H1 (cell line): ENCODE measurements around the gene BRSK2. TPM values are rescaled to one million over a fixed set of nuclear protein-coding genes. Genes with fewer than 3 reads are reported as not detected.

Experiments used
- CTCF ChIA-PET: fragments of 300-600 bp; sonication (Branson Sonifier 250); formaldehyde crosslinking; loops from one replicate; lab custom pipeline; 2021; ENCODE audit not compliant: partially characterized antibody; lab: Charles Lee
- POLR2A ChIA-PET: fragments of 300-600 bp; sonication (Branson Sonifier 250); formaldehyde crosslinking; loops from one replicate; lab custom pipeline; 2021; ENCODE audit warnings: inconsistent platforms; ENCODE audit not compliant: partially characterized antibody; lab: Charles Lee
- DNase-seq, 2 experiments: peaks; one replicate each; pipeline versions ENCODE4 v3.0.0 to v3.0.0-alpha.2; 2010 to 2022; ENCODE audit warnings: low spot score in 2 of 2, low read depth in 1 of 2, mixed read lengths in 1 of 2
- FAIRE-seq: peaks from 2 replicates; lab custom pipeline; 2011; peaks lifted over from hg19 to GRCh38; lab: Jason Lieb, UNC
- H2AFZ ChIP-seq: 2 replicates; pipeline ENCODE4 v1.8.1; 2012; ENCODE audit warnings: low read length, inconsistent platforms
- H2AK5ac ChIP-seq: 2 replicates; pipeline ENCODE4 v1.6.1; 2013; ENCODE audit warnings: low read depth, low read length
- H2BK120ac ChIP-seq: replicated peaks from 2 replicates; pipeline ENCODE3; 2013; ENCODE audit warnings: low read depth, low read length, inconsistent platforms
- H2BK12ac ChIP-seq: 2 replicates; pipeline ENCODE4 v1.6.1; 2013; ENCODE audit warnings: low read depth, low read length
- H2BK15ac ChIP-seq: 2 replicates; pipeline ENCODE4 v1.6.1; 2013; ENCODE audit warnings: low read length
- H2BK20ac ChIP-seq: 2 replicates; pipeline ENCODE4 v1.6.1; 2013; ENCODE audit warnings: low read length
- H2BK5ac ChIP-seq: 2 replicates; pipeline ENCODE4 v1.6.1; 2013; ENCODE audit warnings: low read depth, low read length
- H3K14ac ChIP-seq: 2 replicates; pipeline ENCODE4 v1.6.1; 2013; ENCODE audit warnings: inconsistent platforms; ENCODE audit not compliant: insufficient read length
- H3K18ac ChIP-seq: 2 replicates; pipeline ENCODE4 v1.6.1; 2013; ENCODE audit warnings: low read length; ENCODE audit errors: extremely low read depth
- H3K23ac ChIP-seq: 2 replicates; pipeline ENCODE4 v1.6.1; 2013; ENCODE audit warnings: inconsistent platforms; ENCODE audit not compliant: insufficient read length
- H3K23me2 ChIP-seq: 2 replicates; pipeline ENCODE4 v1.6.1; 2013; ENCODE audit warnings: low read depth, low read length
- H3K27ac ChIP-seq: 2 replicates; pipeline ENCODE4 v1.6.1; 2011; ENCODE audit warnings: low read depth, low read length, inconsistent platforms
- H3K27me3 ChIP-seq, 4 experiments: replicated peaks in 1 of 4; 1 replicate in 1 of 4; 2 replicates in 3 of 4; pipeline versions ENCODE4 v1.6.1 to v1.8.1; 2011 to 2013; ENCODE audit warnings: low read length in 3 of 4, mild to moderate bottlenecking in 3 of 4, inconsistent platforms in 2 of 4, mixed read lengths in 2 of 4, moderate library complexity in 1 of 4; ENCODE audit not compliant: control insufficient read depth in 3 of 4, insufficient read depth in 3 of 4; ENCODE audit errors: extremely low read depth in 1 of 4
- H3K36me3 ChIP-seq, 4 experiments: 2 replicates each; pipeline versions ENCODE4 v1.6.1 to v1.8.1; 2011 to 2013; ENCODE audit warnings: mild to moderate bottlenecking in 4 of 4, low read length in 3 of 4, moderate library complexity in 2 of 4, control low read depth in 1 of 4, inconsistent platforms in 1 of 4; ENCODE audit not compliant: insufficient read depth in 4 of 4, control insufficient read depth in 2 of 4
- H3K4ac ChIP-seq: replicated peaks from 2 replicates; pipeline ENCODE3; 2013; ENCODE audit warnings: low read length, low read depth, mixed read lengths, inconsistent platforms; ENCODE audit not compliant: insufficient read length
- H3K4me1 ChIP-seq, 4 experiments: replicated peaks in 1 of 4; 1 replicate in 1 of 4; 2 replicates in 3 of 4; pipeline versions ENCODE4 v1.6.1 to v1.8.1; 2011 to 2013; ENCODE audit warnings: low read length in 3 of 4, inconsistent platforms in 2 of 4, mixed read lengths in 1 of 4; ENCODE audit not compliant: insufficient read depth in 4 of 4, control insufficient read depth in 3 of 4
- H3K4me2 ChIP-seq, 2 experiments: 2 replicates each; pipeline versions ENCODE4 v1.6.1 to v1.8.1; 2011 to 2013; ENCODE audit warnings: low read depth in 2 of 2, low read length in 2 of 2, control low read depth in 1 of 2, inconsistent platforms in 1 of 2, mild to moderate bottlenecking in 1 of 2; ENCODE audit not compliant: insufficient read depth in 1 of 2
- H3K4me3 ChIP-seq, 4 experiments: fragments of 200-600, 300-600 bp in 1 of 4; sonication (generic), shearing (Covaris generic), sonication (Bioruptor Twin) in 1 of 4; 2 replicates each; pipeline versions ENCODE4 v1.5.1 to v1.8.1; 2011 to 2016; ENCODE audit warnings: low read length in 4 of 4, low read depth in 3 of 4, control low read depth in 2 of 4, inconsistent platforms in 2 of 4, mild to moderate bottlenecking in 2 of 4, mixed read lengths in 1 of 4, moderate library complexity in 1 of 4; ENCODE audit not compliant: insufficient read depth in 2 of 4; ENCODE audit errors: extremely low read depth in 1 of 4
- H3K56ac ChIP-seq: replicated peaks from 2 replicates; pipeline ENCODE3; 2013; ENCODE audit warnings: low read depth, mild to moderate bottlenecking, mixed read lengths, low read length, inconsistent platforms; ENCODE audit not compliant: insufficient read length
- H3K79me1 ChIP-seq: 2 replicates; pipeline ENCODE4 v1.6.1; 2013; ENCODE audit warnings: low read depth, low read length, control low read depth
- H3K79me2 ChIP-seq, 2 experiments: 2 replicates each; pipeline versions ENCODE4 v1.6.1 to v1.8.1; 2012 to 2013; ENCODE audit warnings: low read length in 2 of 2, mild to moderate bottlenecking in 2 of 2, inconsistent platforms in 1 of 2; ENCODE audit not compliant: insufficient read depth in 2 of 2, control insufficient read depth in 1 of 2
- H3K9ac ChIP-seq, 4 experiments: replicated peaks in 1 of 4; 1 replicate in 1 of 4; 2 replicates in 3 of 4; pipeline versions ENCODE4 v1.6.1 to v1.8.1; 2011 to 2013; ENCODE audit warnings: low read depth in 3 of 4, low read length in 3 of 4, control low read depth in 2 of 4, mild to moderate bottlenecking in 2 of 4, moderate library complexity in 2 of 4, inconsistent platforms in 1 of 4; ENCODE audit errors: extremely low read depth in 1 of 4
- H3K9me3 ChIP-seq, 2 experiments: 2 replicates each; pipeline versions ENCODE4 v1.6.1 to v1.8.1; 2012 to 2013; ENCODE audit warnings: mild to moderate bottlenecking in 2 of 2, moderate library complexity in 2 of 2, control low read depth in 1 of 2, inconsistent platforms in 1 of 2, low read depth in 1 of 2, low read length in 1 of 2, mixed read lengths in 1 of 2; ENCODE audit not compliant: insufficient read depth in 2 of 2
- H4K20me1 ChIP-seq, 2 experiments: replicated peaks in 1 of 2; 2 replicates each; pipeline versions ENCODE3 to v1.8.1; 2011 to 2013; ENCODE audit warnings: inconsistent platforms in 2 of 2, low read length in 2 of 2, mild to moderate bottlenecking in 1 of 2; ENCODE audit not compliant: insufficient read depth in 2 of 2, control insufficient read depth in 1 of 2
- H4K5ac ChIP-seq: 2 replicates; pipeline ENCODE4 v1.6.1; 2013; ENCODE audit warnings: low read length, low read depth, mixed read lengths, inconsistent platforms; ENCODE audit not compliant: insufficient read length
- H4K8ac ChIP-seq: 2 replicates; pipeline ENCODE4 v1.8.0; 2013; ENCODE audit warnings: mild to moderate bottlenecking, moderate library complexity, low read length, inconsistent platforms; ENCODE audit not compliant: insufficient read depth; ENCODE audit errors: extremely low read depth
- H4K91ac ChIP-seq: replicated peaks from 2 replicates; pipeline ENCODE3; 2013; ENCODE audit warnings: low read length, mixed read lengths, inconsistent platforms; ENCODE audit not compliant: insufficient read length
- ASH2L ChIP-seq: fragments of 200-600, 300-600 bp; sonication (generic); IDR thresholded peaks from one replicate; pipeline ENCODE4 v1.7.1; 2017; ENCODE audit warnings: low read length
- BACH1 ChIP-seq: IDR thresholded peaks from 2 replicates; pipeline ENCODE4 v1.6.1; 2012; ENCODE audit warnings: low read length, improper control_type of control experiment
- BRCA1 ChIP-seq: IDR thresholded peaks from 2 replicates; pipeline ENCODE4 v1.6.1; 2012; ENCODE audit warnings: low read depth, low read length, improper control_type of control experiment
- CBX8 ChIP-seq: fragments of 300-800, 300-1000 bp; sonication (generic); IDR thresholded peaks from 2 replicates; pipeline ENCODE4 v1.7.1; 2016; ENCODE audit warnings: low read depth, low read length, borderline replicate concordance
- GTF2F1 ChIP-seq: IDR thresholded peaks from 2 replicates; pipeline ENCODE4 v1.6.1; 2012; ENCODE audit warnings: low read depth, low read length, improper control_type of control experiment, borderline replicate concordance
- JUND ChIP-seq: IDR thresholded peaks from 2 replicates; pipeline ENCODE4 v1.6.1; 2011; ENCODE audit warnings: mild to moderate bottlenecking, improper control_type of control experiment, low read length
- SIX5 ChIP-seq: IDR thresholded peaks from 2 replicates; pipeline ENCODE4 v1.6.1; 2011; ENCODE audit warnings: mild to moderate bottlenecking, low read depth, low read length
- SP4 ChIP-seq: IDR thresholded peaks from 2 replicates; pipeline ENCODE4 v1.6.1; 2012; ENCODE audit warnings: low read length, inconsistent platforms
- SRF ChIP-seq: IDR thresholded peaks from 2 replicates; pipeline ENCODE4 v1.6.1; 2011; ENCODE audit warnings: mild to moderate bottlenecking, low read depth, low read length, moderate library complexity
- TBP ChIP-seq: IDR thresholded peaks from 2 replicates; pipeline ENCODE4 v1.6.1; 2011; ENCODE audit warnings: low read depth, low read length, improper control_type of control experiment
- WGBS, 2 experiments: shearing (Covaris generic) in 1 of 2; methylation state at CpG; one replicate each; pipeline versions ENCODE4 v1.1.6 to v1.1.7; 2013 to 2015; ENCODE audit warnings: low lambda C conversion rate in 2 of 2, mixed read lengths in 2 of 2, inconsistent platforms in 1 of 2, low coverage in 1 of 2, missing lambda C conversion rate in 1 of 2; ENCODE audit not compliant: insufficient replicate concordance in 2 of 2, insufficient coverage in 1 of 2, insufficient read length in 1 of 2; ENCODE audit errors: extremely low coverage in 1 of 2, missing lambda C conversion rate in 1 of 2; 5-methylcytosine and 5-hydroxymethylcytosine counted together
- polyA plus RNA-seq, 7 experiments: library from polyadenylated mRNA; depleted of rRNA in 3 of 7; stranded (reverse) in 5 of 7; unstranded in 2 of 7; fragments of >200 nt in 5 of 7; fragments of 200-250 nt in 2 of 7; gene quantifications; 1 replicate in 5 of 7; 2 replicates in 1 of 7; 4 replicates in 1 of 7; pipeline versions ENCODE4 v1.2.1 to v1.2.3, GENCODE V29; 2011 to 2013; ENCODE audit warnings: missing spikeins in 2 of 7, mixed read lengths in 2 of 7
- total RNA-seq: library from RNA; stranded (reverse); fragmentation: NEBNext Ultra II Directional; extraction: Animal tissue kit (Norgen Biotek cat#: 25700); gene quantifications from 2 replicates; pipeline ENCODE4 v1.2.1, GENCODE V29; 2021

The BRSK2 gene
- total and polyA plus RNA-seq, 2 of the 8 experiments (the other 6 are each of a cell fraction or from before 2014, with no cell fraction given) = 17.3 to 27.1 TPM

- Histone ChIP-seq H2AK5ac (no peak overlapping the region), H4K20me1 (peaks cover 0 to 10% of the 10 kb centered on the region in 2 experiments), H2AFZ (no peak overlapping the region), H3K27me3 (no peaks in the 10 kb centered on the region), H2BK15ac (no peak overlapping the region), H3K9ac (no peak overlapping the region), H3K79me1 (peaks cover 5% of the 10 kb centered on the region; the same call in 1 of the 2 replicates), H3K14ac (no peak overlapping the region), H3K23me2 (no peaks in the 10 kb centered on the region), H3K4me3 (no peak overlapping the region), H3K18ac (no peak overlapping the region), H4K5ac (no peak overlapping the region), H4K8ac (no peak overlapping the region), H3K27ac (no peak overlapping the region), H3K23ac (no peak overlapping the region), H3K36me3 (peaks cover 0 to 19% (median 5%) of the 10 kb centered on the region in 4 experiments; a peak in 4 of 8 replicates), H3K4me2 (no peak overlapping the region), H3K79me2 (no peaks in the 10 kb centered on the region), H4K91ac (no peak overlapping the region), H2BK20ac (no peak overlapping the region), H3K56ac (no peak overlapping the region), H3K4me1 (no peaks in the 10 kb centered on the region), H3K9me3 (no peaks in the 10 kb centered on the region), H2BK12ac (no peak overlapping the region), H2BK5ac (no peak overlapping the region), H3K4ac (no peak overlapping the region), H2BK120ac (no peak overlapping the region)
- no peak for FAIRE-seq
- no peak for DNase-seq
- 90% methylated on average over 25 of the region's 27 CpGs; no CpG with 5 or more reads in 1 of the 2 experiments for WGBS, 2 experiments
- ChIA-PET POLR2A (interaction anchor here (1.0 kb wide), 1 partner anchor 15 kb away, joined by 3 read pairs; no protein-coding TSS in a partner anchor), CTCF (interaction anchor here (0.8 to 3.3 kb wide), 5 partner anchors 12 to 152 kb away, joined by 3 to 17 read pairs (median 3); no protein-coding TSS in a partner anchor)
- TF ChIP-seq BACH1 (no peak), GTF2F1 (no peak), JUND (no peak), TBP (no peak), SIX5 (no peak), SP4 (no peak), BRCA1 (no peak), ASH2L (no peak), CBX8 (no peak), SRF (no peak)
Measured at GRCh38 chr11:1451781-1452470, 62.2 kb downstream of the BRSK2 start.
